Type B pancreatic cell (in vitro differentiated cells): ENCODE results near the gene DGKI. TPM values are rescaled to one million over a fixed set of nuclear protein-coding genes. Genes with fewer than 3 reads are reported as not detected.
"Not testable (repeated sequence)": the region's sequence is repeated elsewhere in the genome, so short reads cannot be mapped to it uniquely, and the experiment has no call there.

Experiments
- DNase-seq: peaks from one replicate; pipeline ENCODE4 v3.0.0; 2021; ENCODE audit warnings: mixed read lengths; ENCODE audit not compliant: unreplicated experiment; ENCODE audit errors: extremely low spot score
- H3K27ac Mint-ChIP-seq: 2 replicates; pipeline ENCODE4 v1.8.0; 2021; ENCODE audit warnings: mild to moderate bottlenecking, mixed read lengths
- H3K27me3 Mint-ChIP-seq: 2 replicates; pipeline ENCODE4 v1.8.0; 2021; ENCODE audit warnings: mixed read lengths
- H3K36me3 Mint-ChIP-seq: 2 replicates; pipeline ENCODE4 v1.8.0; 2021; ENCODE audit warnings: mixed read lengths
- H3K4me1 Mint-ChIP-seq: one replicate; pipeline ENCODE4 v1.8.0; 2021; ENCODE audit warnings: mixed read lengths; ENCODE audit not compliant: unreplicated experiment
- H3K4me3 Mint-ChIP-seq: 2 replicates; pipeline ENCODE4 v1.8.0; 2021; ENCODE audit warnings: mild to moderate bottlenecking, mixed read lengths
- H3K9me3 Mint-ChIP-seq: 2 replicates; pipeline ENCODE4 v1.8.0; 2021; ENCODE audit warnings: mixed read lengths
- CTCF ChIP-seq: fragments of 200-600 bp; sonication (generic); conservative IDR thresholded peaks from 2 replicates; pipeline ENCODE4 v1.5.0; 2021; ENCODE audit warnings: antibody characterized with exemption, mild to moderate bottlenecking
- total RNA-seq: library from RNA; stranded (reverse); gene quantifications from 2 replicates; pipeline ENCODE4 v1.2.1, GENCODE V29; 2021; ENCODE audit warnings: low replicate concordance

The DGKI gene
- total RNA-seq, 1 donor from 2014 or later = 2.8 TPM

DNA sequence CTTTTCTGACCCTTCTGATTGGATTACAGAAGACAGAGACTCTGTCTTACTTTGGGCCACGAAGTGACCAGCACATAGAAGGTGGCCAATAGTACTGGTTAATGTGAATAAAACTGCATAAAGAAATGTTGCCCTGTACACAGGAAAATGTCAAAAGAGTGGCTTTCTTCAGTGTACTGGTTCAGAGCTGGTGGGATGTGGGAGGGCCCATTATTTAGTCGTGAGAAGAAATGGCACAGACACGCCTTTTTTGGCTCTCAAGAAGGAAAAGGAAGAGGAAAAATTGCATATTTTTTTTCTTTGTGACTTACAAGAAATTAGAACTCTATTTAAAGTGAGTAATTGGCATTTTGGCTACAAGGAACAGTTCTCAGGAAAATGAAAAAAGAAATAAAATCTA lies 129.7 kb downstream of the DGKI start:
- no peak overlapping the region for H3K27ac Mint-ChIP-seq
- no peaks in the 10 kb centered on the region for H3K4me1 Mint-ChIP-seq
- no peak for TF ChIP-seq CTCF
- H3K27me3 Mint-ChIP-seq = peaks cover 6% of the 10 kb centered on the region
- no peak overlapping the region for H3K4me3 Mint-ChIP-seq
- no peak for DNase-seq
- H3K36me3 Mint-ChIP-seq = no peaks in the 10 kb centered on the region
- no peaks in the 10 kb centered on the region for H3K9me3 Mint-ChIP-seq

- H3K4me1 Mint-ChIP-seq = no peaks in the 10 kb centered on the region
- DNase-seq = no peak
- no peaks in the 10 kb centered on the region for H3K9me3 Mint-ChIP-seq
- H3K36me3 Mint-ChIP-seq = no peaks in the 10 kb centered on the region
- no peak for TF ChIP-seq CTCF
- H3K27me3 Mint-ChIP-seq = peaks cover 6% of the 10 kb centered on the region
- H3K27ac Mint-ChIP-seq = no peak overlapping the region
- H3K4me3 Mint-ChIP-seq = no peak overlapping the region
Measured at GRCh38 chr7:137716061-137716460, 130.7 kb downstream of the DGKI start.

GRCh38 chr7:137715533-137715932 lies 131.2 kb downstream of the DGKI start:
- no peak for DNase-seq
- peaks cover 6% of the 10 kb centered on the region for H3K27me3 Mint-ChIP-seq
- TF ChIP-seq CTCF = no peak
- H3K4me1 Mint-ChIP-seq = no peaks in the 10 kb centered on the region
- H3K4me3 Mint-ChIP-seq = no peak overlapping the region
- no peaks in the 10 kb centered on the region for H3K9me3 Mint-ChIP-seq
- no peaks in the 10 kb centered on the region for H3K36me3 Mint-ChIP-seq
- no peak overlapping the region for H3K27ac Mint-ChIP-seq

GRCh38 chr7:137715121-137715520 lies 131.7 kb downstream of the DGKI start:
- Mint-ChIP-seq H3K27me3 (peaks cover 6% of the 10 kb centered on the region), H3K27ac (no peak overlapping the region), H3K9me3 (no peaks in the 10 kb centered on the region), H3K36me3 (no peaks in the 10 kb centered on the region), H3K4me3 (no peak overlapping the region), H3K4me1 (no peaks in the 10 kb centered on the region)
- TF ChIP-seq CTCF = no peak
- no peak for DNase-seq

- not testable (repeated sequence) for DNase-seq, H3K36me3 Mint-ChIP-seq, H3K4me3 Mint-ChIP-seq, H3K27me3 Mint-ChIP-seq, H3K27ac Mint-ChIP-seq, H3K4me1 Mint-ChIP-seq, H3K9me3 Mint-ChIP-seq
Measured at GRCh38 chr7:137706330-137706729, 140.4 kb downstream of the DGKI start.

GRCh38 chr7:137704723-137705122 lies 142.1 kb downstream of the DGKI start:
- Mint-ChIP-seq H3K9me3 (no peaks in the 10 kb centered on the region), H3K4me1 (no peaks in the 10 kb centered on the region), H3K27me3 (peaks cover 3% of the 10 kb centered on the region), H3K4me3 (no peak overlapping the region), H3K36me3 (no peaks in the 10 kb centered on the region), H3K27ac (no peak overlapping the region)
- TF ChIP-seq CTCF = no peak
- DNase-seq = no peak
